ENCODE measurements around the gene SLC6A5. TPM values are rescaled to one million over a fixed set of nuclear protein-coding genes. Genes with fewer than 3 reads are reported as not detected.
A peak's percentile ranks its signal among the peaks of the same experiment; 100 is the strongest.

Gene SLC6A5
- total and polyA plus RNA-seq, 11 donors, result not detected

DNA sequence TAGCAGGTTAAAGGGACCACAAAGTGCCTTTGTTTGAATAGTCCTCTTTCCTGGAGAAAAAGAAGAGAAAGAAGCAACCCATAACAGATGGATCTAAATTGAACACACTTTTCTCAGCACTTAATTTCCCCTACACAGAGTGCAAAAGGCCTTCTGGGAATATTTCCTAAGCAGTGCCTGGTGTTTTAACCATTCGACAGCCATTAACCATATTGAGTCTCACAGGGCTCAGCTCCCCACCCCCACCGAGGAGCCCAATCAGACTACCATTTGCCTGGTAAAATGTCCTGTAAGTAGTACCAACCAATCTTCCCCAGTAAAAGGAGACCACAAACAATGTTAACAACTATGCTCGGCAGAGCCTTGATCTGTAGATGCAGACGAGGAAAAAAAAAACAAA is 40.7 kb upstream of the SLC6A5 start:
- 83 to 90% (median 84%) methylated on average over 4 of the region's 4 CpGs for WGBS, 4 donors
- H3K27ac ChIP-seq, result no peak overlapping the region
- no peaks in the 10 kb centered on the region for H3K27me3 ChIP-seq
- DNase-seq (no peak), ATAC-seq (no peak)
- peaks cover 0 to 10% (median 0%) of the 10 kb centered on the region in 12 donors for H3K4me1 ChIP-seq
- no peaks in the 10 kb centered on the region for H3K36me3 ChIP-seq
- TF ChIP-seq, protein P1, sequence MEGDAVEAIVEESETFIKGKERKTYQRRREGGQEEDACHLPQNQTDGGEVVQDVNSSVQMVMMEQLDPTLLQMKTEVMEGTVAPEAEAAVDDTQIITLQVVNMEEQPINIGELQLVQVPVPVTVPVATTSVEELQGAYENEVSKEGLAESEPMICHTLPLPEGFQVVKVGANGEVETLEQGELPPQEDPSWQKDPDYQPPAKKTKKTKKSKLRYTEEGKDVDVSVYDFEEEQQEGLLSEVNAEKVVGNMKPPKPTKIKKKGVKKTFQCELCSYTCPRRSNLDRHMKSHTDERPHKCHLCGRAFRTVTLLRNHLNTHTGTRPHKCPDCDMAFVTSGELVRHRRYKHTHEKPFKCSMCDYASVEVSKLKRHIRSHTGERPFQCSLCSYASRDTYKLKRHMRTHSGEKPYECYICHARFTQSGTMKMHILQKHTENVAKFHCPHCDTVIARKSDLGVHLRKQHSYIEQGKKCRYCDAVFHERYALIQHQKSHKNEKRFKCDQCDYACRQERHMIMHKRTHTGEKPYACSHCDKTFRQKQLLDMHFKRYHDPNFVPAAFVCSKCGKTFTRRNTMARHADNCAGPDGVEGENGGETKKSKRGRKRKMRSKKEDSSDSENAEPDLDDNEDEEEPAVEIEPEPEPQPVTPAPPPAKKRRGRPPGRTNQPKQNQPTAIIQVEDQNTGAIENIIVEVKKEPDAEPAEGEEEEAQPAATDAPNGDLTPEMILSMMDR (IDR thresholded peaks at IDR 0.05), result no peak
- no peak for TF ChIP-seq POLR2A (IDR thresholded peaks at IDR 0.05)
- no peak overlapping the region for H3K4me3 ChIP-seq
- H3K9me3 ChIP-seq, result no peaks in the 10 kb centered on the region
- intact Hi-C loops (cut with DNase I), result no loop called here

- Histone ChIP-seq H3K27ac (no peak overlapping the region), H3K4me1 (peaks cover 0 to 11% (median 0%) of the 10 kb centered on the region in 12 donors), H3K27me3 (no peaks in the 10 kb centered on the region), H3K9me3 (no peaks in the 10 kb centered on the region), H3K4me3 (no peak overlapping the region), H3K36me3 (no peaks in the 10 kb centered on the region)
- no peak for ATAC-seq
- intact Hi-C loops (cut with DNase I), result loop anchor here in 1 of 10 donors (10.0 kb wide), 1 partner anchor 65 kb away; no protein-coding TSS in a partner anchor
- WGBS, 4 donors, result 73 to 86% (median 78%) methylated on average over 4 of the region's 4 CpGs
- TF ChIP-seq, protein P1 (IDR thresholded peaks at IDR 0.05), result no peak
- no peak for TF ChIP-seq POLR2A (IDR thresholded peaks at IDR 0.05)
- no peak for DNase-seq
These were observed 39.7 kb upstream of the SLC6A5 start for GRCh38 chr11:20559523-20560300.

DNA sequence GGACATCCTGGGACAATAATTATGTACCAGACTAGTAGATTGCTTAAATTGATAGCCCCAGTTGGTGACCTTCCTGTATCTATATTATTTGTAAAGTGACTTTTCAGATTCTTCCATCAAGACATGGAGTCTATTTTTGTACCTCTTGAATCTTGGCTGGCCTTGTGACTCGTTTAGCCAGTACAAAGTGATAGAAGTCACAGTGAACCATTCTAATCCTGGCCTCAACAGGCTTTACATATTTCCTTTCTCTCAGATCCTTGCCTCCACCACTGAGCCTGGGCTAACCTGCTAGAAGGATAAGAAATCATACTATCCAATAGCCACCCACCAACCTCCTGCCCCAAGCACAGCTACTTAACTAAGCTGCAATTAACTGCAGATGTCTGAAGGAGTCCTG is 37.5 kb upstream of the SLC6A5 start:
- intact Hi-C loops (cut with DNase I), result loop anchor here in 1 of 10 donors (10.0 kb wide), 1 partner anchor 63 kb away; no protein-coding TSS in a partner anchor
- DNase-seq (no peak), ATAC-seq (peak in 3 of 4 donors; percentile 48 to 79 (median 76))
- WGBS, 4 donors, result 21 to 31% (median 28%) methylated on average over 1 of the region's 1 CpG
- H3K4me3 ChIP-seq, result no peak overlapping the region
- H3K27me3 ChIP-seq, result no peaks in the 10 kb centered on the region
- no peak for TF ChIP-seq POLR2A (IDR thresholded peaks at IDR 0.05)
- TF ChIP-seq, protein P1 (IDR thresholded peaks at IDR 0.05), result no peak
- no peaks in the 10 kb centered on the region for H3K9me3 ChIP-seq
- peaks cover 0 to 28% (median 2%) of the 10 kb centered on the region in 12 donors for H3K4me1 ChIP-seq
- no peaks in the 10 kb centered on the region for H3K36me3 ChIP-seq
- peak overlapping the region in 1 of 12 donors; percentile 3 for H3K27ac ChIP-seq

- DNase-seq (no peak), ATAC-seq (no peak)
- Histone ChIP-seq H3K36me3 (no peaks in the 10 kb centered on the region), H3K27me3 (no peaks in the 10 kb centered on the region), H3K9me3 (no peaks in the 10 kb centered on the region), H3K4me1 (peaks cover 0 to 30% (median 2%) of the 10 kb centered on the region in 12 donors), H3K27ac (no peak overlapping the region), H3K4me3 (no peak overlapping the region)
- TF ChIP-seq, protein P1 (IDR thresholded peaks at IDR 0.05), result no peak
- no peak for TF ChIP-seq POLR2A (IDR thresholded peaks at IDR 0.05)
- intact Hi-C loops (cut with DNase I), result loop anchor here in 1 of 10 donors (10.0 kb wide), 1 partner anchor 61 kb away; no protein-coding TSS in a partner anchor
These were observed 35.5 kb upstream of the SLC6A5 start for GRCh38 chr11:20563866-20564265.
